Naive thymus-derived CD4-positive, alpha-beta T cell (primary cell): ENCODE data around the gene ADD3. TPM values are rescaled to one million over a fixed set of nuclear protein-coding genes. Genes with fewer than 3 reads are reported as not detected.

ENCODE experiments used
- ATAC-seq: fragments of 150-1000 bp; cut with Tn5 transposase; 2 replicates; pipeline ENCODE4 v1.10.0; 2021; ENCODE audit warnings: mild to moderate bottlenecking, moderate library complexity
- CTCF ChIA-PET: fragments of 350-600 bp; sonication (Branson Sonifier 250); formaldehyde crosslinking; loops from one replicate; lab custom pipeline; 2021; ENCODE audit warnings: antibody characterized with exemption; lab: Charles Lee
- POLR2A ChIA-PET: fragments of 350-600 bp; sonication (Branson Sonifier 250); formaldehyde crosslinking; loops from one replicate; lab custom pipeline; 2021; ENCODE audit warnings: antibody characterized with exemption, inconsistent platforms; lab: Charles Lee
- DNase-seq, 9 donors: peaks; one replicate each; pipeline versions ENCODE4 v3.0.0 to v3.0.0-alpha.2; 2020 to 2022; ENCODE audit warnings: mixed read lengths in 1 of 9
- H3K27ac ChIP-seq: one replicate; pipeline ENCODE4 v1.7.0; 2013; ENCODE audit warnings: mild to moderate bottlenecking, low read depth, low read length, moderate library complexity
- H3K27me3 ChIP-seq, 2 donors: one replicate each; pipeline ENCODE4 v1.7.0; 2013; ENCODE audit warnings: low read length in 2 of 2, mild to moderate bottlenecking in 2 of 2, moderate library complexity in 2 of 2; ENCODE audit not compliant: control insufficient read depth in 2 of 2, insufficient read depth in 2 of 2
- H3K36me3 ChIP-seq, 3 experiments: 1 replicate in 2 of 3; 2 replicates in 1 of 3; pipeline ENCODE4 v1.7.0; 2013; ENCODE audit warnings: low read length in 3 of 3, mild to moderate bottlenecking in 3 of 3, moderate library complexity in 1 of 3; ENCODE audit not compliant: insufficient read depth in 3 of 3, control insufficient read depth in 2 of 3
- H3K4me1 ChIP-seq, 2 donors: one replicate each; pipeline ENCODE4 v1.7.0; 2013; ENCODE audit warnings: low read length in 2 of 2, mild to moderate bottlenecking in 2 of 2, moderate library complexity in 1 of 2; ENCODE audit not compliant: control insufficient read depth in 2 of 2, insufficient read depth in 2 of 2
- H3K4me3 ChIP-seq: 2 replicates; pipeline ENCODE4 v1.7.0; 2013; ENCODE audit warnings: mild to moderate bottlenecking, low read length
- H3K9me3 ChIP-seq, 3 experiments: 1 replicate in 2 of 3; 2 replicates in 1 of 3; pipeline ENCODE4 v1.7.0; 2013; ENCODE audit warnings: low read length in 3 of 3; ENCODE audit not compliant: control insufficient read depth in 2 of 3
- H3K27ac Mint-ChIP-seq, 9 donors: one replicate each; pipeline ENCODE4 v1.8.0; 2020 to 2022; ENCODE audit warnings: mixed read lengths in 9 of 9, mild to moderate bottlenecking in 8 of 9, moderate library complexity in 5 of 9, inconsistent platforms in 2 of 9
- H3K27me3 Mint-ChIP-seq, 5 donors: one replicate each; pipeline ENCODE4 v1.8.0; 2021 to 2022; ENCODE audit warnings: mixed read lengths in 5 of 5, mild to moderate bottlenecking in 1 of 5
- H3K36me3 Mint-ChIP-seq, 5 donors: one replicate each; pipeline ENCODE4 v1.8.0; 2020 to 2022; ENCODE audit warnings: mixed read lengths in 5 of 5, mild to moderate bottlenecking in 3 of 5, inconsistent platforms in 1 of 5
- H3K4me1 Mint-ChIP-seq, 7 donors: one replicate each; pipeline ENCODE4 v1.8.0; 2020 to 2022; ENCODE audit warnings: mixed read lengths in 7 of 7, mild to moderate bottlenecking in 3 of 7, inconsistent platforms in 1 of 7
- H3K4me3 Mint-ChIP-seq, 10 donors: one replicate each; pipeline ENCODE4 v1.8.0; 2020 to 2022; ENCODE audit warnings: mild to moderate bottlenecking in 10 of 10, mixed read lengths in 10 of 10, moderate library complexity in 6 of 10, inconsistent platforms in 2 of 10
- H3K9me3 Mint-ChIP-seq, 11 donors: one replicate each; pipeline ENCODE4 v1.8.0; 2020 to 2022; ENCODE audit warnings: mixed read lengths in 11 of 11, mild to moderate bottlenecking in 4 of 11, inconsistent platforms in 1 of 11, moderate library complexity in 1 of 11
- intact Hi-C, 2 donors: fragments of 100-400 bp; cut with micrococcal nuclease; formaldehyde crosslinking; loops; one replicate each; pipeline ENCODE4 v1.15.1; 2023
- polyA plus RNA-seq, 2 donors: library from polyadenylated mRNA; unstranded; fragments of 300-500 nt; fragmentation: Illumina TruSeq; gene quantifications; one replicate each; pipeline ENCODE4 v1.2.3, GENCODE V29; 2021
- total RNA-seq, 6 experiments: library from RNA in 5 of 6; stranded (reverse) in 5 of 6; gene quantifications; 1 replicate in 5 of 6; 2 replicates in 1 of 6; pipeline ENCODE4 v1.2.3 and lab custom pipeline; 2021 to 2026

ADD3 gene
- total and polyA plus RNA-seq, 7 experiments from 2014 or later, result 281 to 535 (median 450) TPM

DNA sequence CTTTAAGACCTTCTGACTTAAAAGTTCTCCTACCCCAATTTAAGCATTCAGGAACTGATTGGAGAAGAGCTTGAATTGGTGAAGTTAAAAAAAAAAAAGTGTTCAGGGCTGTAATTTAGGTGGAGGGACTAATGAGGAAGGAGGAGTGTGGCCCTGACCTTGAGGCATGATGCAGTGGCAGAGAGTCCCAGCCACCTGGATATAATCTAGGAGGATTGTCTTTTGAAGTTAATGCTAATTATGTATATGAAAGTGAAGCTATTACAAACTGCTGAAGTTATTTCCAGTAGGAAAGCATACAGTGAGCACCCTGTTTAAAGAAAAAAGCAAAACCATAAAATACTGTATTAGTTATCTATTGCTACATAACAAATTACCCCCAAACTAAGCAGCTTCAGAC lies 31.5 kb downstream of the ADD3 start:
- peaks cover 55 to 98% (median 88%) of the 10 kb centered on the region in 7 donors for H3K4me1 Mint-ChIP-seq
- H3K27me3 Mint-ChIP-seq, result no peaks in the 10 kb centered on the region
- intact Hi-C loops, result loop anchor here in 1 of 2 donors (2.0 kb wide), 1 partner anchor 28 kb away; no protein-coding TSS in a partner anchor
- H3K27me3 ChIP-seq, result no peaks in the 10 kb centered on the region
- peaks cover 18 to 57% of the 10 kb centered on the region in 2 donors for H3K4me1 ChIP-seq
- H3K4me3 Mint-ChIP-seq, result peak overlapping the region in 7 of 10 donors; percentile 8 to 68 (median 35)
- H3K27ac ChIP-seq, result peak overlapping the region; percentile 30
- H3K36me3 Mint-ChIP-seq, result peaks cover 0 to 10% (median 2%) of the 10 kb centered on the region in 5 donors
- ChIA-PET POLR2A (interaction anchor here (1.1 to 1.2 kb wide), 2 partner anchors 14 to 29 kb away, joined by 3 to 5 read pairs; no protein-coding TSS in a partner anchor), CTCF (interaction anchor here (0.7 to 1.1 kb wide), 2 partner anchors 149 to 161 kb away, joined by 3 read pairs; no protein-coding TSS in a partner anchor)
- no peaks in the 10 kb centered on the region for H3K9me3 ChIP-seq
- no peaks in the 10 kb centered on the region for H3K36me3 ChIP-seq
- peak overlapping the region in 8 of 9 donors; percentile 35 to 91 (median 52) for H3K27ac Mint-ChIP-seq
- DNase-seq (no peak), ATAC-seq (no peak)
- H3K4me3 ChIP-seq, result no peak overlapping the region
- H3K9me3 Mint-ChIP-seq, result no peaks in the 10 kb centered on the region

- ATAC-seq (no peak), DNase-seq (no peak)
- H3K4me3 Mint-ChIP-seq, result peak overlapping the region in 5 of 10 donors; percentile 11 to 44 (median 27)
- no peaks in the 10 kb centered on the region for H3K27me3 Mint-ChIP-seq
- no peaks in the 10 kb centered on the region for H3K9me3 ChIP-seq
- no peaks in the 10 kb centered on the region for H3K27me3 ChIP-seq
- peaks cover 0 to 2% (median 0%) of the 10 kb centered on the region in 11 donors for H3K9me3 Mint-ChIP-seq
- no peak overlapping the region for H3K27ac ChIP-seq
- peaks cover 17 to 54% of the 10 kb centered on the region in 2 donors for H3K4me1 ChIP-seq
- POLR2A ChIA-PET, result interaction anchor here (0.6 to 1.2 kb wide), 3 partner anchors 13 to 102 kb away, joined by 3 to 5 read pairs (median 3); no protein-coding TSS in a partner anchor
- peaks cover 56 to 99% (median 88%) of the 10 kb centered on the region in 7 donors for H3K4me1 Mint-ChIP-seq
- H3K36me3 Mint-ChIP-seq, result peaks cover 0 to 15% (median 7%) of the 10 kb centered on the region in 5 donors
- H3K27ac Mint-ChIP-seq, result peak overlapping the region in 7 of 9 donors; percentile 35 to 91 (median 65)
- CTCF ChIA-PET, result no interaction called here
- intact Hi-C loops, result loop anchor here in 1 of 2 donors (5.0 kb wide), 1 partner anchor 37 kb away; no protein-coding TSS in a partner anchor
- H3K36me3 ChIP-seq, result no peaks in the 10 kb centered on the region
- no peak overlapping the region for H3K4me3 ChIP-seq
Observed at GRCh38 chr10:110040108-110040507, 32.3 kb downstream of the ADD3 start.

GRCh38 chr10:110040767-110041478 lies 33.1 kb downstream of the ADD3 start:
- intact Hi-C loops, result loop anchor here in 1 of 2 donors (1.0 to 5.0 kb wide), 2 partner anchors 8 to 36 kb away; no protein-coding TSS in a partner anchor
- Mint-ChIP-seq H3K4me3 (peak overlapping the region in 6 of 10 donors; percentile 2 to 63 (median 12)), H3K27ac (peak overlapping the region in 7 of 9 donors; percentile 35 to 91 (median 55)), H3K9me3 (peaks cover 0 to 5% (median 0%) of the 10 kb centered on the region in 11 donors), H3K27me3 (no peaks in the 10 kb centered on the region), H3K36me3 (peaks cover 0 to 18% (median 9%) of the 10 kb centered on the region in 5 donors), H3K4me1 (peaks cover 52 to 99% (median 87%) of the 10 kb centered on the region in 7 donors)
- DNase-seq (no peak), ATAC-seq (no peak)
- Histone ChIP-seq H3K9me3 (no peaks in the 10 kb centered on the region), H3K4me3 (no peak overlapping the region), H3K27me3 (no peaks in the 10 kb centered on the region), H3K36me3 (no peaks in the 10 kb centered on the region), H3K4me1 (peaks cover 9 to 47% of the 10 kb centered on the region in 2 donors), H3K27ac (peak overlapping the region; percentile 3)
- ChIA-PET POLR2A (no interaction called here), CTCF (interaction anchor here (0.7 kb wide), 1 partner anchor 12 kb away, joined by 4 read pairs; no protein-coding TSS in a partner anchor)

GRCh38 chr10:110041479-110041829 lies 33.7 kb downstream of the ADD3 start:
- H3K27me3 Mint-ChIP-seq, result no peaks in the 10 kb centered on the region
- ATAC-seq, result no peak
- Histone ChIP-seq H3K9me3 (no peaks in the 10 kb centered on the region), H3K4me3 (no peak overlapping the region), H3K4me1 (peaks cover 9 to 43% of the 10 kb centered on the region in 2 donors), H3K27ac (no peak overlapping the region), H3K27me3 (no peaks in the 10 kb centered on the region), H3K36me3 (no peaks in the 10 kb centered on the region)
- ChIA-PET POLR2A (interaction anchor here (0.5 kb wide), 1 partner anchor 30 kb away, joined by 3 read pairs; no protein-coding TSS in a partner anchor), CTCF (interaction anchor here (0.7 kb wide), 1 partner anchor 11 kb away, joined by 4 read pairs; no protein-coding TSS in a partner anchor)
- DNase-seq, result no peak
- peaks cover 0 to 5% (median 0%) of the 10 kb centered on the region in 11 donors for H3K9me3 Mint-ChIP-seq
- H3K27ac Mint-ChIP-seq, result peak overlapping the region in 7 of 9 donors; percentile 35 to 91 (median 65)
- peaks cover 0 to 19% (median 11%) of the 10 kb centered on the region in 5 donors for H3K36me3 Mint-ChIP-seq
- H3K4me1 Mint-ChIP-seq, result peaks cover 48 to 95% (median 82%) of the 10 kb centered on the region in 7 donors
- H3K4me3 Mint-ChIP-seq, result peak overlapping the region in 4 of 10 donors; percentile 11 to 44 (median 28)
- intact Hi-C loops, result loop anchor here in 1 of 2 donors (1.0 to 5.0 kb wide), 2 partner anchors 8 to 36 kb away; no protein-coding TSS in a partner anchor

DNA sequence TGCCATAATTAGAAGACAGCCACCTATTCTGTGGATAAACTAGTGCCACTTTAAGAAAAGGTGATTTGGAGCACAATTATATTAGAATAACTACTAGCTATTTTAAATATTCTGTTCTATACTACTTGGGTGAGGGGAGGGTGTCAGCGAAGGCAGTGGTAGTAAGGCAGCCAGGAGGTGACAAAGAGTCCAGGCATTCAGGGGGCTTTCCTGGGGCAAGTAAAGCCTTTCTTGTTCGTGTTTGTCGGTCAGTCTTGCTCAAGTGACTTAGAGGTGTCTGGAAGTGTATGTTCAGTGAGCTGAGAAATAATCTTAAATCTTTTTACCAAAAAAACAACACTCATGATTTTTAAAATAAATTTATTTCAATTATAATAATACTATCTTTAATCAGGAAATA lies 34.4 kb downstream of the ADD3 start:
- H3K27ac Mint-ChIP-seq, result peak overlapping the region in 6 of 9 donors; percentile 46 to 91 (median 57)

DNA sequence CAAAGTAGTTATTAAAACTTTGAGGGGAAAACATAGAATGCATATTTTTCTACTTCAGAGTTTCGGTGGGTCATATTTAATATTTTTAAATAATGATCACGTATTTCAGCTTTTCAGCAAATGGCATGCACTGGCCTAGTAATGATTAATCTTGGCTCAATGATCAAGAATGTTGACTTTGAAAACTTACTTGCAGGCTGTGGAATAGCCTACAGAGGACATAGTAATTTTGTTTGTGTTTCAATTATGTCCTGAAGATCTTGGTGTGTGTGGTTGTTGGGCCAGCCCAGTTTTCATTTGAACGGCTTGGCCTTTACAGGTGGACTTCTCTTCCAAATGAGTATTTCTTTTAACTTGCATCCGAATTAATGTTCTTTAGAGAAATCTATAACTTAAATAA lies 35.1 kb downstream of the ADD3 start:
- peaks cover 40 to 82% (median 73%) of the 10 kb centered on the region in 7 donors for H3K4me1 Mint-ChIP-seq
- Histone ChIP-seq H3K27ac (no peak overlapping the region), H3K9me3 (peaks cover 0 to 1% (median 0%) of the 10 kb centered on the region in 3 experiments), H3K4me1 (peaks cover 9 to 34% of the 10 kb centered on the region in 2 donors), H3K27me3 (no peaks in the 10 kb centered on the region), H3K4me3 (no peak overlapping the region), H3K36me3 (peaks cover 0 to under 1% (median 0%) of the 10 kb centered on the region in 3 experiments)
- ATAC-seq, result no peak
- H3K9me3 Mint-ChIP-seq, result peaks cover 0 to 15% (median 1%) of the 10 kb centered on the region in 11 donors
- H3K27ac Mint-ChIP-seq, result peak overlapping the region in 5 of 9 donors; percentile 9 to 83 (median 39)
- intact Hi-C loops, result loop anchor here in 1 of 2 donors (5.0 kb wide), 1 partner anchor 34 kb away; no protein-coding TSS in a partner anchor
- peaks cover 0 to 23% (median 15%) of the 10 kb centered on the region in 5 donors for H3K36me3 Mint-ChIP-seq
- peak overlapping the region in 2 of 10 donors; percentile 8 to 15 for H3K4me3 Mint-ChIP-seq
- POLR2A ChIA-PET, result interaction anchor here (1.6 kb wide), 1 partner anchor 34 kb away, joined by 4 read pairs; no protein-coding TSS in a partner anchor
- CTCF ChIA-PET, result no interaction called here
- no peaks in the 10 kb centered on the region for H3K27me3 Mint-ChIP-seq
- no peak for DNase-seq

More for the DNA sequence above, 34.4 kb downstream of the ADD3 start:
- Mint-ChIP-seq H3K9me3 (peaks cover 0 to 8% (median 0%) of the 10 kb centered on the region in 11 donors), H3K27me3 (no peaks in the 10 kb centered on the region), H3K4me1 (peaks cover 41 to 88% (median 75%) of the 10 kb centered on the region in 7 donors), H3K36me3 (peaks cover 0 to 23% (median 13%) of the 10 kb centered on the region in 5 donors), H3K4me3 (peak overlapping the region in 3 of 10 donors; percentile 19 to 54 (median 20))
- intact Hi-C loops, result loop anchor here in 1 of 2 donors (5.0 kb wide), 1 partner anchor 35 kb away; no protein-coding TSS in a partner anchor
- Histone ChIP-seq H3K27ac (no peak overlapping the region), H3K27me3 (no peaks in the 10 kb centered on the region), H3K4me1 (peaks cover 9 to 36% of the 10 kb centered on the region in 2 donors), H3K36me3 (no peaks in the 10 kb centered on the region), H3K4me3 (no peak overlapping the region), H3K9me3 (no peaks in the 10 kb centered on the region)
- ChIA-PET CTCF (no interaction called here), POLR2A (interaction anchor here (0.5 to 0.7 kb wide), 2 partner anchors 9 to 31 kb away, joined by 3 read pairs; no protein-coding TSS in a partner anchor)
- ATAC-seq (no peak), DNase-seq (no peak)
